ENCODE results near the gene LILRB2.
"Not testable (repeated sequence)": the region's sequence is repeated elsewhere in the genome, so short reads cannot be mapped to it uniquely, and the experiment has no call there.

- TF ChIP-seq POLR2A, CTCF (IDR thresholded peaks at IDR 0.05): not testable (repeated sequence)
Observed at GRCh38 chr19:54223937-54224281, 57.0 kb downstream of the LILRB2 start.

All from right lobe of liver (tissue), 4 donors.